SK-N-SH (cell line): ENCODE results near the gene KLHL13. TPM values are rescaled to one million over a fixed set of nuclear protein-coding genes. Genes with fewer than 3 reads are reported as not detected.

ENCODE experiments used
- CTCF ChIA-PET: fragments of 300-600, 350-600 bp; formaldehyde crosslinking; extraction: SDS; loops from one replicate; lab custom pipeline; 2021; lab: Yijun Ruan, JAX
- POLR2A ChIA-PET: fragments of 350-600 bp; sonication (Branson Sonifier 250); formaldehyde crosslinking; extraction: SDS; loops from one replicate; lab custom pipeline; 2020; ENCODE audit warnings: antibody characterized with exemption, inconsistent platforms; lab: Yijun Ruan, JAX
- DNase-seq: peaks from one replicate; pipeline ENCODE4 v3.0.0; 2012
- H2AFZ ChIP-seq: fragments of 200-600 bp; sonication (generic); 2 replicates; pipeline ENCODE4 v1.8.1; 2016; ENCODE audit warnings: antibody characterized with exemption, mild to moderate bottlenecking, low read depth
- H3F3A ChIP-seq: fragments of 200-600 bp; sonication (generic); replicated peaks from 2 replicates; pipeline ENCODE3; 2016; ENCODE audit warnings: antibody characterized with exemption, mild to moderate bottlenecking; ENCODE audit not compliant: insufficient read depth
- H3K27ac ChIP-seq, 2 experiments: fragments of 200-500 bp in 1 of 2; fragments of 200-600 bp in 1 of 2; sonication (Bioruptor generic) in 1 of 2; sonication (generic), shearing (Covaris generic) in 1 of 2; 2 replicates each; pipeline versions ENCODE4 v1.5.1 to v1.6.1; 2014 to 2016; ENCODE audit warnings: low read depth in 2 of 2, inconsistent platforms in 1 of 2, low read length in 1 of 2, mild to moderate bottlenecking in 1 of 2, mixed read lengths in 1 of 2
- H3K27me3 ChIP-seq: fragments of 200-600 bp; sonication (generic), shearing (Covaris generic); 2 replicates; pipeline ENCODE4 v1.6.1; 2016; ENCODE audit warnings: mixed run types; ENCODE audit not compliant: insufficient read depth
- H3K36me3 ChIP-seq, 2 experiments: fragments of 200-500 bp in 1 of 2; fragments of 200-600 bp in 1 of 2; sonication (Bioruptor generic) in 1 of 2; sonication (generic) in 1 of 2; replicated peaks in 1 of 2; 2 replicates each; pipeline versions ENCODE3 to v1.5.1; 2014 to 2016; ENCODE audit warnings: low read length in 1 of 2, mild to moderate bottlenecking in 1 of 2; ENCODE audit not compliant: insufficient read depth in 2 of 2, control insufficient read depth in 1 of 2
- H3K4me1 ChIP-seq, 2 experiments: fragments of 200-500 bp in 1 of 2; fragments of 200-600 bp in 1 of 2; sonication (Bioruptor generic) in 1 of 2; sonication (generic), shearing (Covaris generic) in 1 of 2; 2 replicates each; pipeline versions ENCODE4 v1.5.1 to v1.6.1; 2014 to 2016; ENCODE audit warnings: low read depth in 1 of 2, low read length in 1 of 2, mixed run types in 1 of 2; ENCODE audit not compliant: insufficient read depth in 2 of 2, control insufficient read depth in 1 of 2
- H3K4me2 ChIP-seq: fragments of 200-600 bp; sonication (generic), shearing (Covaris generic); 2 replicates; pipeline ENCODE4 v1.6.1; 2017; ENCODE audit warnings: mixed run types
- H3K4me3 ChIP-seq, 2 experiments: fragments of 200-500 bp in 1 of 2; fragments of 200-600 bp in 1 of 2; sonication (Bioruptor generic) in 1 of 2; sonication (generic), shearing (Covaris generic) in 1 of 2; 2 replicates each; pipeline versions ENCODE4 v1.5.1 to v1.8.1; 2014 to 2016; ENCODE audit warnings: low read depth in 2 of 2, inconsistent platforms in 1 of 2, low read length in 1 of 2, mild to moderate bottlenecking in 1 of 2, mixed read lengths in 1 of 2, moderate library complexity in 1 of 2
- H3K79me2 ChIP-seq: fragments of 200-600 bp; sonication (generic); 2 replicates; pipeline ENCODE4 v1.8.1; 2017; ENCODE audit warnings: mild to moderate bottlenecking; ENCODE audit not compliant: insufficient read depth
- H3K9ac ChIP-seq: fragments of 200-600 bp; sonication (generic); 2 replicates; pipeline ENCODE4 v1.6.1; 2017; ENCODE audit warnings: mixed run types
- H3K9me2 ChIP-seq: fragments of 200-600 bp; sonication (generic); 2 replicates; pipeline ENCODE4 v1.6.1; 2017; ENCODE audit warnings: mixed run types
- H3K9me3 ChIP-seq: fragments of 200-600 bp; sonication (generic); 2 replicates; pipeline ENCODE4 v1.6.1; 2017; ENCODE audit warnings: mixed run types, mild to moderate bottlenecking, moderate library complexity
- H4K20me1 ChIP-seq: fragments of 200-600 bp; sonication (generic); 2 replicates; pipeline ENCODE4 v1.6.1; 2017; ENCODE audit warnings: mild to moderate bottlenecking, mixed run types; ENCODE audit not compliant: insufficient read depth
- GABPA ChIP-seq: IDR thresholded peaks from 2 replicates; pipeline ENCODE4 v1.4.0; 2012; ENCODE audit warnings: low read depth, mild to moderate bottlenecking
- GATA2 ChIP-seq: sonication (generic); formaldehyde crosslinking; IDR thresholded peaks from 2 replicates; pipeline ENCODE4 v1.5.0; 2020; ENCODE audit warnings: mild to moderate bottlenecking, missing genetic modification reagents
- IRF3 ChIP-seq: fragments of 150-350 bp; IDR thresholded peaks from 2 replicates; pipeline ENCODE4 v1.6.1; 2016; ENCODE audit warnings: mild to moderate bottlenecking, low read depth, low read length
- JUND ChIP-seq: IDR thresholded peaks from 2 replicates; pipeline ENCODE4 v1.4.0; 2012
- MAX ChIP-seq: IDR thresholded peaks from 2 replicates; pipeline ENCODE4 v1.4.0; 2012; ENCODE audit warnings: low read depth
- MEF2A ChIP-seq: IDR thresholded peaks from 2 replicates; pipeline ENCODE4 v1.4.0; 2012; ENCODE audit warnings: low read depth, borderline replicate concordance
- MXI1 ChIP-seq: IDR thresholded peaks from 2 replicates; pipeline ENCODE4 v1.6.1; 2012; ENCODE audit warnings: mild to moderate bottlenecking, low read depth, low read length, improper control_type of control experiment
- NRF1 ChIP-seq: IDR thresholded peaks from 2 replicates; pipeline ENCODE4 v1.6.1; 2012; ENCODE audit warnings: low read depth, mild to moderate bottlenecking, low read length
- RAD21 ChIP-seq: IDR thresholded peaks from 2 replicates; pipeline ENCODE4 v1.6.1; 2012; ENCODE audit warnings: mild to moderate bottlenecking, low read length
- RCOR1 ChIP-seq: fragments of 150-350 bp; IDR thresholded peaks from 2 replicates; pipeline ENCODE4 v1.6.1; 2017; ENCODE audit warnings: antibody characterized with exemption, low read length
- SIN3A ChIP-seq: IDR thresholded peaks from 2 replicates; pipeline ENCODE4 v1.6.1; 2012; ENCODE audit warnings: low read depth, mild to moderate bottlenecking, low read length, moderate library complexity, borderline replicate concordance
- TAF1 ChIP-seq: IDR thresholded peaks from 2 replicates; pipeline ENCODE4 v1.6.1; 2012; ENCODE audit warnings: low read depth, mild to moderate bottlenecking, low read length, moderate library complexity, borderline replicate concordance
- TEAD4 ChIP-seq: IDR thresholded peaks from 2 replicates; pipeline ENCODE4 v1.4.0; 2012; ENCODE audit warnings: mild to moderate bottlenecking, borderline replicate concordance; ENCODE audit not compliant: insufficient read depth
- USF2 ChIP-seq: fragments of 150-350 bp; IDR thresholded peaks from 2 replicates; pipeline ENCODE4 v1.6.1; 2017; ENCODE audit warnings: antibody characterized with exemption, low read length, low read depth, borderline replicate concordance
- YY1 ChIP-seq: IDR thresholded peaks from 2 replicates; pipeline ENCODE4 v1.4.0; 2012; ENCODE audit warnings: low read depth, mild to moderate bottlenecking
- WGBS: methylation state at CpG from one replicate; pipeline ENCODE4 v1.1.6; 2017; ENCODE audit warnings: low lambda C conversion rate; 5-methylcytosine and 5-hydroxymethylcytosine counted together
- polyA plus RNA-seq, 3 experiments: library from polyadenylated mRNA; depleted of rRNA; stranded (reverse); fragments of >200 nt; gene quantifications; 2 replicates each; pipeline ENCODE4 v1.2.3, GENCODE V29; 2012
- TF ChIP-seq, protein P1 (sequence below): IDR thresholded peaks from 2 replicates; pipeline ENCODE4 v1.4.0; 2012; ENCODE audit warnings: low read depth, borderline replicate concordance
- TF ChIP-seq, protein P2 (sequence below): IDR thresholded peaks from 2 replicates; pipeline ENCODE4 v1.4.0; 2012; ENCODE audit warnings: low read depth, borderline replicate concordance

KLHL13 gene
- polyA plus RNA-seq, 1 of the 3 experiments (the other 2 are of a cell fraction): 19.5 TPM

GRCh38 chrX:117973110-117973807, 143.4 kb downstream of the KLHL13 start:
- Histone ChIP-seq H2AFZ (no peak overlapping the region), H3K9me3 (no peaks in the 10 kb centered on the region), H3K4me1 (peaks cover 0 to 4% of the 10 kb centered on the region in 2 experiments; a peak in 2 of 4 replicates), H3K9ac (peak overlapping the region; percentile 59), H3K27me3 (no peaks in the 10 kb centered on the region), H4K20me1 (no peaks in the 10 kb centered on the region), H3K27ac (peak overlapping the region; percentile 64 to 76), H3K9me2 (no peaks in the 10 kb centered on the region), H3F3A (no peaks in the 10 kb centered on the region), H3K4me2 (peak overlapping the region; percentile 65), H3K4me3 (peak overlapping the region; percentile 30 to 35; a peak in 3 of 4 replicates), H3K36me3 (peaks cover 0 to 1% of the 10 kb centered on the region in 2 experiments), H3K79me2 (peaks cover 9% of the 10 kb centered on the region; the same call in 1 of the 2 replicates)
- no peak for DNase-seq
- TF ChIP-seq, protein P1, sequence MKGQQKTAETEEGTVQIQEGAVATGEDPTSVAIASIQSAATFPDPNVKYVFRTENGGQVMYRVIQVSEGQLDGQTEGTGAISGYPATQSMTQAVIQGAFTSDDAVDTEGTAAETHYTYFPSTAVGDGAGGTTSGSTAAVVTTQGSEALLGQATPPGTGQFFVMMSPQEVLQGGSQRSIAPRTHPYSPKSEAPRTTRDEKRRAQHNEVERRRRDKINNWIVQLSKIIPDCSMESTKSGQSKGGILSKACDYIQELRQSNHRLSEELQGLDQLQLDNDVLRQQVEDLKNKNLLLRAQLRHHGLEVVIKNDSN: no peak
- TF ChIP-seq MAX (no peak), RAD21 (no peak; the same call in 1 of the 2 replicates), GABPA (no peak), TEAD4 (no peak), TAF1 (no peak), USF2 (no peak), NRF1 (no peak), GATA2 (CRISPR knock-in tag) (no peak), YY1 (no peak), MEF2A (no peak), MXI1 (no peak), IRF3 (no peak), JUND (no peak), SIN3A (no peak), RCOR1 (no peak)
- TF ChIP-seq, protein P2, sequence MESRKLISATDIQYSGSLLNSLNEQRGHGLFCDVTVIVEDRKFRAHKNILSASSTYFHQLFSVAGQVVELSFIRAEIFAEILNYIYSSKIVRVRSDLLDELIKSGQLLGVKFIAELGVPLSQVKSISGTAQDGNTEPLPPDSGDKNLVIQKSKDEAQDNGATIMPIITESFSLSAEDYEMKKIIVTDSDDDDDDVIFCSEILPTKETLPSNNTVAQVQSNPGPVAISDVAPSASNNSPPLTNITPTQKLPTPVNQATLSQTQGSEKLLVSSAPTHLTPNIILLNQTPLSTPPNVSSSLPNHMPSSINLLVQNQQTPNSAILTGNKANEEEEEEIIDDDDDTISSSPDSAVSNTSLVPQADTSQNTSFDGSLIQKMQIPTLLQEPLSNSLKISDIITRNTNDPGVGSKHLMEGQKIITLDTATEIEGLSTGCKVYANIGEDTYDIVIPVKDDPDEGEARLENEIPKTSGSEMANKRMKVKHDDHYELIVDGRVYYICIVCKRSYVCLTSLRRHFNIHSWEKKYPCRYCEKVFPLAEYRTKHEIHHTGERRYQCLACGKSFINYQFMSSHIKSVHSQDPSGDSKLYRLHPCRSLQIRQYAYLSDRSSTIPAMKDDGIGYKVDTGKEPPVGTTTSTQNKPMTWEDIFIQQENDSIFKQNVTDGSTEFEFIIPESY: no peak
- 4% methylated on average over 4 of the region's 4 CpGs for WGBS
- ChIA-PET POLR2A (interaction anchor here (1.0 kb wide), 1 partner anchor 13 kb away, joined by 3 read pairs; no protein-coding TSS in a partner anchor), CTCF (interaction anchor here (4.5 kb wide), 1 partner anchor 10 kb away, joined by 35 read pairs; no protein-coding TSS in a partner anchor)
